ENCODE results near the gene TUBE1.
"Not testable (repeated sequence)": the region's sequence is repeated elsewhere in the genome, so short reads cannot be mapped to it uniquely, and the experiment has no call there.

Gene TUBE1

GRCh38 chr6:112087136-112087911 lies at the start of gene TUBE1, which contains the start of gene FAM229B:
TUBE1 (minus strand) TSS chr6:112087482; CDS start chr6:112087434, 48 bp downstream.
FAM229B (plus strand) TSS chr6:112087591; CDS start chr6:112099284, 11,693 bp downstream.
- DNase-seq = peak; percentile 81

- no peak for DNase-seq
Observed at GRCh38 chr6:112130878-112131277, 43.6 kb upstream of the TUBE1 start.

- no peak for DNase-seq
Observed at GRCh38 chr6:112128208-112128607, 40.9 kb upstream of the TUBE1 start.

- no peak for DNase-seq
Observed at GRCh38 chr6:112123982-112124381, 36.7 kb upstream of the TUBE1 start.

GRCh38 chr6:112122756-112123155 lies 35.5 kb upstream of the TUBE1 start:
- DNase-seq = no peak

GRCh38 chr6:112118034-112118433 lies 30.8 kb upstream of the TUBE1 start:
- no peak for DNase-seq

GRCh38 chr6:112117554-112117953 lies 30.3 kb upstream of the TUBE1 start:
- DNase-seq = no peak

GRCh38 chr6:112116221-112116620 lies 28.9 kb upstream of the TUBE1 start:
- no peak for DNase-seq

- DNase-seq = no peak
Observed at GRCh38 chr6:112114577-112115223, 27.4 kb upstream of the TUBE1 start.

- no peak for DNase-seq
Observed at GRCh38 chr6:112113918-112114317, 26.6 kb upstream of the TUBE1 start.

- no peak for DNase-seq
Observed at GRCh38 chr6:112113431-112113830, 26.1 kb upstream of the TUBE1 start.

- no peak for DNase-seq
Observed at GRCh38 chr6:112109262-112109661, 22.0 kb upstream of the TUBE1 start.

- no peak for DNase-seq
Observed at GRCh38 chr6:112106562-112106961, 19.3 kb upstream of the TUBE1 start.

GRCh38 chr6:112106026-112106425 lies 18.7 kb upstream of the TUBE1 start:
- not testable (repeated sequence) for DNase-seq

GRCh38 chr6:112100561-112100960 lies 13.3 kb upstream of the TUBE1 start:
- DNase-seq = peak; percentile 12

GRCh38 chr6:112096901-112097300 lies 9.6 kb upstream of the TUBE1 start:
- no peak for DNase-seq

- DNase-seq = no peak
Observed at GRCh38 chr6:112087916-112088315, 634 bp upstream of the TUBE1 start.

GRCh38 chr6:112086744-112087135 lies 542 bp downstream of the TUBE1 start:
- DNase-seq = peak; percentile 2

GRCh38 chr6:112085286-112086065 lies 1.8 kb downstream of the TUBE1 start:
- DNase-seq = no peak

- DNase-seq = no peak
Observed at GRCh38 chr6:112081569-112081968, 5.7 kb downstream of the TUBE1 start.

GRCh38 chr6:112066606-112067005 lies 20.7 kb downstream of the TUBE1 start:
- DNase-seq = no peak

GRCh38 chr6:112065426-112065986 lies 21.8 kb downstream of the TUBE1 start:
- DNase-seq = no peak

- DNase-seq = no peak
Observed at GRCh38 chr6:112062966-112063365, 24.3 kb downstream of the TUBE1 start.

All from COR-L47 (cell line).